Endothelial cell of umbilical vein (primary cell): ENCODE results near the gene DNHD1. TPM values are rescaled to one million over a fixed set of nuclear protein-coding genes. Genes with fewer than 3 reads are reported as not detected.

Experiments used
- BruUV-seq: library from RNA; stranded (reverse); fragments of 400-500 nt; replicated peaks from 2 replicates; lab custom pipeline; 2021; lab: Mats Ljungman, UMichigan
- CTCF ChIA-PET: fragments of 300-600, 350-600 bp; sonication (Branson Sonifier 250); formaldehyde crosslinking; loops from one replicate; lab custom pipeline; 2021; ENCODE audit warnings: antibody characterized with exemption, inconsistent platforms; lab: Charles Lee
- POLR2A ChIA-PET: fragments of 300-600, 350-600 bp; sonication (Branson Sonifier 250); formaldehyde crosslinking; loops from one replicate; lab custom pipeline; 2021; ENCODE audit warnings: antibody characterized with exemption, inconsistent platforms; lab: Charles Lee
- DNase-seq: peaks from one replicate; pipeline ENCODE4 v3.0.0-alpha.2; 2011; ENCODE audit warnings: low read depth, low spot score
- FAIRE-seq: peaks from 2 replicates; lab custom pipeline; 2011; peaks lifted over from hg19 to GRCh38; lab: Jason Lieb, UNC
- H2AFZ ChIP-seq: 2 replicates; pipeline ENCODE4 v1.6.0; 2012; ENCODE audit warnings: low read depth, low read length, control low read depth, inconsistent platforms
- H3K27ac ChIP-seq: 2 replicates; pipeline ENCODE4 v1.5.1; 2011; ENCODE audit warnings: low read depth, mild to moderate bottlenecking, control low read depth, low read length, moderate library complexity; ENCODE audit not compliant: insufficient read depth
- H3K27me3 ChIP-seq, 2 experiments: 2 replicates each; pipeline versions ENCODE4 v1.6.0 to v1.6.1; 2011; ENCODE audit warnings: low read length in 2 of 2, mixed read lengths in 1 of 2; ENCODE audit not compliant: control insufficient read depth in 2 of 2, insufficient read depth in 2 of 2
- H3K36me3 ChIP-seq, 2 experiments: 2 replicates in 1 of 2; 3 replicates in 1 of 2; pipeline ENCODE4 v1.5.1; 2011; ENCODE audit warnings: low read length in 2 of 2, mild to moderate bottlenecking in 1 of 2, moderate library complexity in 1 of 2; ENCODE audit not compliant: control insufficient read depth in 2 of 2, insufficient read depth in 2 of 2; ENCODE audit errors: extremely low read depth in 1 of 2
- H3K4me1 ChIP-seq: 3 replicates; pipeline ENCODE4 v1.5.1; 2011; ENCODE audit warnings: mild to moderate bottlenecking, low read length; ENCODE audit not compliant: control insufficient read depth, insufficient read depth; ENCODE audit errors: extremely low read depth
- H3K4me2 ChIP-seq: 2 replicates; pipeline ENCODE4 v1.6.1; 2011; ENCODE audit warnings: low read length, control low read depth, mixed read lengths; ENCODE audit not compliant: insufficient read depth
- H3K4me3 ChIP-seq, 3 experiments: fragments of 200-600 bp in 1 of 3; sonication (generic), shearing (Covaris generic) in 1 of 3; replicated peaks in 1 of 3; 2 replicates each; pipeline ENCODE4 v1.5.1; 2011 to 2016; ENCODE audit warnings: control low read depth in 3 of 3, low read length in 3 of 3, mild to moderate bottlenecking in 2 of 3, inconsistent platforms in 1 of 3, low read depth in 1 of 3, moderate library complexity in 1 of 3; ENCODE audit not compliant: insufficient read depth in 1 of 3
- H3K79me2 ChIP-seq: 2 replicates; pipeline ENCODE4 v1.6.0; 2012; ENCODE audit warnings: low read length, inconsistent platforms; ENCODE audit not compliant: control insufficient read depth, insufficient read depth
- H3K9ac ChIP-seq: replicated peaks from 2 replicates; pipeline ENCODE3; 2011; ENCODE audit warnings: low read length, control low read depth; ENCODE audit not compliant: insufficient read depth; ENCODE audit errors: extremely low read depth
- H3K9me1 ChIP-seq: replicated peaks from 3 replicates; pipeline ENCODE4 v1.6.0; 2011; ENCODE audit warnings: mild to moderate bottlenecking, low read length; ENCODE audit not compliant: control insufficient read depth, insufficient read depth; ENCODE audit errors: extremely low read depth
- H3K9me3 ChIP-seq: replicated peaks from 2 replicates; pipeline ENCODE4 v1.5.1; 2012; ENCODE audit warnings: low read length, inconsistent platforms; ENCODE audit not compliant: control insufficient read depth, insufficient read depth
- H4K20me1 ChIP-seq: replicated peaks from 2 replicates; pipeline ENCODE3; 2011; ENCODE audit warnings: mild to moderate bottlenecking, low read length; ENCODE audit not compliant: control insufficient read depth, insufficient read depth; ENCODE audit errors: extremely low read depth
- EZH2 ChIP-seq: IDR thresholded peaks from 2 replicates; pipeline ENCODE4 v1.6.1; 2012; ENCODE audit warnings: borderline replicate concordance, low read depth, mild to moderate bottlenecking, moderate library complexity, low read length, inconsistent platforms; ENCODE audit not compliant: severe bottlenecking
- FOS ChIP-seq: IDR thresholded peaks from 2 replicates; pipeline ENCODE4 v1.6.1; 2011; ENCODE audit warnings: mild to moderate bottlenecking, low read length, moderate library complexity, borderline replicate concordance; ENCODE audit not compliant: insufficient read depth
- GATA2 ChIP-seq: IDR thresholded peaks from 2 replicates; pipeline ENCODE4 v1.7.0; 2011; ENCODE audit warnings: low read depth, mild to moderate bottlenecking, moderate library complexity, mixed read lengths, low read length; ENCODE audit not compliant: insufficient read length, insufficient read depth
- JUN ChIP-seq: IDR thresholded peaks from 2 replicates; pipeline ENCODE4 v1.6.1; 2011; ENCODE audit warnings: borderline replicate concordance, low read depth; ENCODE audit not compliant: insufficient read length, insufficient read depth
- MYC ChIP-seq: IDR thresholded peaks from one replicate; pipeline ENCODE4 v1.6.1; 2011; ENCODE audit warnings: mild to moderate bottlenecking, low read depth, low read length
- POLR2A ChIP-seq: IDR thresholded peaks from 2 replicates; pipeline ENCODE4 v1.6.1; 2012; ENCODE audit warnings: low read depth, mild to moderate bottlenecking, control low read depth, low read length
- POLR2AphosphoS5 ChIP-seq: IDR thresholded peaks from 2 replicates; pipeline ENCODE4 v1.6.1; 2012; ENCODE audit warnings: low read depth, mild to moderate bottlenecking, control low read depth, low read length, moderate library complexity; ENCODE audit not compliant: insufficient read depth
- dilution Hi-C: fragments of 300-500 bp; cut with MboI; formaldehyde crosslinking; loops from one replicate; pipeline ENCODE4 v1.15.0; 2019; ENCODE audit warnings: low sequenced_read_pairs; ENCODE audit not compliant: extremely low pct_ligation_motif_present
- intact Hi-C: fragments of 100-400 bp; cut with micrococcal nuclease; formaldehyde crosslinking; loops from one replicate; pipeline ENCODE4 v1.10.0; 2022
- polyA plus RNA-seq, 4 experiments: library from polyadenylated mRNA; depleted of rRNA in 3 of 4; stranded (reverse) in 3 of 4; unstranded in 1 of 4; fragments of >200 nt; gene quantifications; 2 replicates each; pipeline versions ENCODE4 v1.2.1 to v1.2.3, GENCODE V29; 2011 to 2012; ENCODE audit warnings: missing spikeins in 1 of 4
- total RNA-seq: library from RNA; stranded (reverse); gene quantifications from 2 replicates; pipeline ENCODE4 v1.2.3, GENCODE V29; 2021
- TF ChIP-seq, protein P1 (sequence below), 2 donors: IDR thresholded peaks; 1 replicate in 1 of 2; 2 replicates in 1 of 2; pipeline ENCODE4 v1.5.1; 2011; ENCODE audit warnings: low read length in 2 of 2, mild to moderate bottlenecking in 2 of 2, moderate library complexity in 2 of 2, control low read depth in 1 of 2, inconsistent platforms in 1 of 2, low read depth in 1 of 2; ENCODE audit not compliant: insufficient read depth in 1 of 2; ENCODE audit errors: extremely low read depth in 1 of 2
- TF ChIP-seq, protein P2 (sequence below): IDR thresholded peaks from 2 replicates; pipeline ENCODE4 v1.6.1; 2011; ENCODE audit not compliant: insufficient read depth, insufficient read length

DNHD1 gene
- total and polyA plus RNA-seq, 2 donors (not counting 3 experiments of a cell fraction or from before 2014, with no cell fraction given), result 3.7 to 8.6 TPM

DNA sequence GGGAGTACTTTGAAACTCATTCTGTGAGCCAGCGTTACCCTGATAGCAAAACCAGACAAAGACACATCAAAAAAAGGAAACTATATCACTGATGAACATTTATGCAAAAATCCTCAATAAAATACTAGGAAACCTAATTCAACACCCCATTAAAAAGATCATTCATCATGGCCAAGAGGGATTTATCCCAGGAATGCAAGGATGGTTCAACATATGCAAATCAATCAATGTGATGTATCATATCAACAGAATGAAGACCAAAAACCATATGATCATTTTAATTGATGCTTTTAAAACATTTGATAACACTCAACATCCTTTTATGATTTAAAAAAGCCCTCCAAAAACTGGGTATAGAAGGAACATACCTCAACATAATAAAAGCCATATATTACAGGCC, 86.5 kb downstream of the DNHD1 start:
- BruUV-seq, result no TSS peak
- no peak overlapping the region for H3K4me3 ChIP-seq
- FAIRE-seq (no peak), DNase-seq (no peak)
- no peaks in the 10 kb centered on the region for H3K9me1 ChIP-seq
- ChIA-PET CTCF (no interaction called here), POLR2A (no interaction called here)
- TF ChIP-seq JUN (no peak), POLR2AphosphoS5 (no peak), GATA2 (no peak), MYC (no peak), FOS (no peak), EZH2 (no peak), POLR2A (no peak)
- TF ChIP-seq, protein P1, sequence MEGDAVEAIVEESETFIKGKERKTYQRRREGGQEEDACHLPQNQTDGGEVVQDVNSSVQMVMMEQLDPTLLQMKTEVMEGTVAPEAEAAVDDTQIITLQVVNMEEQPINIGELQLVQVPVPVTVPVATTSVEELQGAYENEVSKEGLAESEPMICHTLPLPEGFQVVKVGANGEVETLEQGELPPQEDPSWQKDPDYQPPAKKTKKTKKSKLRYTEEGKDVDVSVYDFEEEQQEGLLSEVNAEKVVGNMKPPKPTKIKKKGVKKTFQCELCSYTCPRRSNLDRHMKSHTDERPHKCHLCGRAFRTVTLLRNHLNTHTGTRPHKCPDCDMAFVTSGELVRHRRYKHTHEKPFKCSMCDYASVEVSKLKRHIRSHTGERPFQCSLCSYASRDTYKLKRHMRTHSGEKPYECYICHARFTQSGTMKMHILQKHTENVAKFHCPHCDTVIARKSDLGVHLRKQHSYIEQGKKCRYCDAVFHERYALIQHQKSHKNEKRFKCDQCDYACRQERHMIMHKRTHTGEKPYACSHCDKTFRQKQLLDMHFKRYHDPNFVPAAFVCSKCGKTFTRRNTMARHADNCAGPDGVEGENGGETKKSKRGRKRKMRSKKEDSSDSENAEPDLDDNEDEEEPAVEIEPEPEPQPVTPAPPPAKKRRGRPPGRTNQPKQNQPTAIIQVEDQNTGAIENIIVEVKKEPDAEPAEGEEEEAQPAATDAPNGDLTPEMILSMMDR (IDR thresholded peaks at IDR 0.05; ENCODE audit: extremely low read depth in 1 of 2, insufficient read depth in 1 of 2, low read depth in 1 of 2, low read length in 2 of 2), result no peak
- TF ChIP-seq, protein P2, sequence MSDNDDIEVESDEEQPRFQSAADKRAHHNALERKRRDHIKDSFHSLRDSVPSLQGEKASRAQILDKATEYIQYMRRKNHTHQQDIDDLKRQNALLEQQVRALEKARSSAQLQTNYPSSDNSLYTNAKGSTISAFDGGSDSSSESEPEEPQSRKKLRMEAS, result no peak
- no peaks in the 10 kb centered on the region for H4K20me1 ChIP-seq
- H2AFZ ChIP-seq, result no peak overlapping the region
- dilution Hi-C loops, result no loop called here
- no peak overlapping the region for H3K27ac ChIP-seq
- H3K9me3 ChIP-seq, result no peaks in the 10 kb centered on the region
- H3K9ac ChIP-seq, result no peak overlapping the region
- no peaks in the 10 kb centered on the region for H3K27me3 ChIP-seq
- H3K4me2 ChIP-seq, result no peak overlapping the region
- H3K4me1 ChIP-seq, result peaks cover 2% of the 10 kb centered on the region
- peaks cover 0 to 2% of the 10 kb centered on the region in 2 experiments for H3K36me3 ChIP-seq
- intact Hi-C loops, result no loop called here
- H3K79me2 ChIP-seq, result no peaks in the 10 kb centered on the region
